ENCODE measurements around the gene FAF1. TPM values are rescaled to one million over a fixed set of nuclear protein-coding genes. Genes with fewer than 3 reads are reported as not detected.
"Not testable (repeated sequence)": the region's sequence is repeated elsewhere in the genome, so short reads cannot be mapped to it uniquely, and the experiment has no call there.

FAF1 gene
- total and polyA plus RNA-seq, 4 donors = 27.2 to 51.6 (median 37.1) TPM

DNA sequence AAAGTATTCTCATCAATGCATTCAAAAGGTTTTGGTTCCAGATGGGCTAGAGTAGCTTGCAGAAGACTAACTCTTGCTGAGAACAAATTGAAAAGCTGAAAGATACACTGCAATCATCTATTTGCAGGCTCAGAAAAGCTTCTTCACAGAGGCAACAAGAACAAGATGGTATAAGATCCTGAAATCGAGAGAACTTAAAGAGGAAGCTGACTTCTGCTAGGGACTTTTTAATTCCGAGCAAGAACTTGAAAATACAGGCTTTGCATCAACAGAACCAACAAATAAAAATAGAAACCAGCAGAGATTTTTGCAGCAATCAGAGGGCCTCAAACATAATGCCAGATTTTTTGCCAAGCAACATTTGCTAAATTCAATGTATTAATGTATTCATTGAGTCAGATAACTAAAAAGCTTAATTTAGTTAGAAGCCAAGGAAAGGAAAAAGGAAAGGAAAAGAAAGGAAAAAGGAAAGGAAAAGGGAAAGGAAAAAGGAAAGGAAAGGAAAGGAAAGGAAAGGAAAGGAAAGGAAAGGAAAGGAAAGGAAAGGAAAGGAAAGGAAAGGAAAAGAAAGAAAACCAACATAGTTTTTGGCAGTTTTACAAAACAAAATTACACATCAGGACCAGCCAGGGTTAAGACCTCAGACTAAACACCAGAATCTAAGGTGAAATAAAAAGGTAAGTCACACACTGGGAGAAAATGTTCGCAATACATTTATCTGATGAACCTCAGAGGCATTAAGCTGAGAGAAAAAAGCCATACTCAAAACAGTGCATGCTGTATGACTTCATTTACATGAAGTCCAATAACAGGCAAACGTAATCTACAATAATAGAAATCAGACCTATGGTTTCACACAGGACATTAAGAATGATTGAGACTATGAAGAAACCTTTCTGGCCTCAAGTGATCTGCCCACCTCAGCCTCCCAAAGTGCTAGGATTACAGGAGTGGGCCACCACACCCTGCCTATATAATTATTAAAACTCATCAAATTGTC, 42.6 kb downstream of the FAF1 start:
- TF ChIP-seq, protein P1, sequence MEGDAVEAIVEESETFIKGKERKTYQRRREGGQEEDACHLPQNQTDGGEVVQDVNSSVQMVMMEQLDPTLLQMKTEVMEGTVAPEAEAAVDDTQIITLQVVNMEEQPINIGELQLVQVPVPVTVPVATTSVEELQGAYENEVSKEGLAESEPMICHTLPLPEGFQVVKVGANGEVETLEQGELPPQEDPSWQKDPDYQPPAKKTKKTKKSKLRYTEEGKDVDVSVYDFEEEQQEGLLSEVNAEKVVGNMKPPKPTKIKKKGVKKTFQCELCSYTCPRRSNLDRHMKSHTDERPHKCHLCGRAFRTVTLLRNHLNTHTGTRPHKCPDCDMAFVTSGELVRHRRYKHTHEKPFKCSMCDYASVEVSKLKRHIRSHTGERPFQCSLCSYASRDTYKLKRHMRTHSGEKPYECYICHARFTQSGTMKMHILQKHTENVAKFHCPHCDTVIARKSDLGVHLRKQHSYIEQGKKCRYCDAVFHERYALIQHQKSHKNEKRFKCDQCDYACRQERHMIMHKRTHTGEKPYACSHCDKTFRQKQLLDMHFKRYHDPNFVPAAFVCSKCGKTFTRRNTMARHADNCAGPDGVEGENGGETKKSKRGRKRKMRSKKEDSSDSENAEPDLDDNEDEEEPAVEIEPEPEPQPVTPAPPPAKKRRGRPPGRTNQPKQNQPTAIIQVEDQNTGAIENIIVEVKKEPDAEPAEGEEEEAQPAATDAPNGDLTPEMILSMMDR (IDR thresholded peaks at IDR 0.05; ENCODE audit: control extremely low read depth, extremely low read depth) = no peak
- Histone ChIP-seq H3K4me1 (ENCODE audit: control insufficient read depth in 5 of 5, insufficient read depth in 5 of 5, low read length in 5 of 5) (peaks cover 0 to 13% (median 0%) of the 10 kb centered on the region in 5 donors), H3K27ac (ENCODE audit: low read depth in 1 of 2, low read length in 1 of 2) (no peak overlapping the region), H3K4me3 (no peak overlapping the region), H3K27me3 (ENCODE audit: control insufficient read depth in 3 of 3, insufficient read depth in 3 of 3, low read length in 2 of 3) (no peaks in the 10 kb centered on the region), H3K9ac (ENCODE audit: insufficient read depth in 1 of 2, low read length in 2 of 2) (no peak overlapping the region), H3K9me3 (ENCODE audit: control insufficient read depth in 4 of 4, insufficient read depth in 3 of 4, low read length in 3 of 4) (no peaks in the 10 kb centered on the region), H3K36me3 (ENCODE audit: control insufficient read depth in 4 of 4, insufficient read depth in 4 of 4, low read length in 4 of 4) (no peaks in the 10 kb centered on the region)
- ATAC-seq (ENCODE audit: insufficient read depth, low FRiP score) (no peak), DNase-seq (no peak)
- 76 to 87% methylated on average over 4 of the region's 4 CpGs for WGBS, 2 donors

GRCh38 chr1:50915621-50916020, 44.4 kb downstream of the FAF1 start:
- TF ChIP-seq, protein P1 (IDR thresholded peaks at IDR 0.05; ENCODE audit: control extremely low read depth, extremely low read depth) = no peak
- DNase-seq = no peak
- H3K9me3 ChIP-seq (ENCODE audit: control insufficient read depth in 4 of 4, insufficient read depth in 3 of 4, low read length in 3 of 4) = no peaks in the 10 kb centered on the region
- H3K36me3 ChIP-seq (ENCODE audit: control insufficient read depth in 4 of 4, insufficient read depth in 4 of 4, low read length in 4 of 4) = no peaks in the 10 kb centered on the region
- H3K9ac ChIP-seq (ENCODE audit: insufficient read depth in 1 of 2, low read length in 2 of 2) = no peak overlapping the region
- WGBS, 2 donors = 83 to 91% methylated on average over 2 of the region's 2 CpGs
- peaks cover 0 to 16% (median 0%) of the 10 kb centered on the region in 5 donors for H3K4me1 ChIP-seq (ENCODE audit: control insufficient read depth in 5 of 5, insufficient read depth in 5 of 5, low read length in 5 of 5)
- ATAC-seq (ENCODE audit: insufficient read depth, low FRiP score) = no peak
- H3K27ac ChIP-seq (ENCODE audit: low read depth in 1 of 2, low read length in 1 of 2) = no peak overlapping the region
- no peak overlapping the region for H3K4me3 ChIP-seq
- H3K27me3 ChIP-seq (ENCODE audit: control insufficient read depth in 3 of 3, insufficient read depth in 3 of 3, low read length in 2 of 3) = no peaks in the 10 kb centered on the region

- H3K27me3 ChIP-seq (ENCODE audit: control insufficient read depth in 3 of 3, insufficient read depth in 3 of 3, low read length in 2 of 3) = no peaks in the 10 kb centered on the region
- WGBS, 2 donors = 97% methylated on average over 1 of the region's 1 CpG
- no peak overlapping the region for H3K9ac ChIP-seq (ENCODE audit: insufficient read depth in 1 of 2, low read length in 2 of 2)
- ATAC-seq (ENCODE audit: insufficient read depth, low FRiP score) = no peak
- H3K27ac ChIP-seq (ENCODE audit: low read depth in 1 of 2, low read length in 1 of 2) = no peak overlapping the region
- TF ChIP-seq, protein P1 (IDR thresholded peaks at IDR 0.05; ENCODE audit: control extremely low read depth, extremely low read depth) = no peak
- no peak overlapping the region for H3K4me3 ChIP-seq
- peaks cover 0 to 3% (median 0%) of the 10 kb centered on the region in 4 donors for H3K9me3 ChIP-seq (ENCODE audit: control insufficient read depth in 4 of 4, insufficient read depth in 3 of 4, low read length in 3 of 4)
- H3K36me3 ChIP-seq (ENCODE audit: control insufficient read depth in 4 of 4, insufficient read depth in 4 of 4, low read length in 4 of 4) = no peaks in the 10 kb centered on the region
- peaks cover 0 to 16% (median 0%) of the 10 kb centered on the region in 5 donors for H3K4me1 ChIP-seq (ENCODE audit: control insufficient read depth in 5 of 5, insufficient read depth in 5 of 5, low read length in 5 of 5)
- no peak for DNase-seq
Observed at GRCh38 chr1:50913954-50914353, 46.1 kb downstream of the FAF1 start.

GRCh38 chr1:50910356-50910755, 49.7 kb downstream of the FAF1 start:
- not testable (repeated sequence) for H3K27ac ChIP-seq (ENCODE audit: low read depth in 1 of 2, low read length in 1 of 2); H3K36me3 ChIP-seq (ENCODE audit: control insufficient read depth in 4 of 4, insufficient read depth in 4 of 4, low read length in 4 of 4); DNase-seq; H3K4me1 ChIP-seq (ENCODE audit: control insufficient read depth in 5 of 5, insufficient read depth in 5 of 5, low read length in 5 of 5); H3K9ac ChIP-seq (ENCODE audit: insufficient read depth in 1 of 2, low read length in 2 of 2); H3K4me3 ChIP-seq; H3K27me3 ChIP-seq (ENCODE audit: control insufficient read depth in 3 of 3, insufficient read depth in 3 of 3, low read length in 2 of 3); ATAC-seq (ENCODE audit: insufficient read depth, low FRiP score); H3K9me3 ChIP-seq (ENCODE audit: control insufficient read depth in 4 of 4, insufficient read depth in 3 of 4, low read length in 3 of 4)
- 94% methylated on average over 12 of the region's 12 CpGs for WGBS, 2 donors

DNA sequence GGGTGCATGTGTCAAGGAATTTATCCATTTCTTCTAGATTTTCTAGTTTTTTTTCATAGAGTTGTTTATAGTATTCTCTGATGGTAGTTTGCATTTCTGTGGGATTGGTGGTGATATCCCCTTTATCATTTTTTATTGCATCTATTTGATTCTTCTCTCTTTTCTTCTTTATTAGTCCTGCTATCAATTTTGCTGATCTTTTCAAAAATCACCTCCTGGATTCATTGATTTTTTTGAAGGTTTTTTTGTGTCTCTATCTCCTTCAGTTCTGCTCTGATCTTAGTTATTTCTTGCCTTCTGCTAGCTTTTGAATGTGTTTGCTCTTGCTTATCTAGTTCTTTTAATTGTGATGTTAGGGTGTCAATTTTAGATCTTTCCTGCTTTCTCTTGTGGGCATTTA, 52.5 kb downstream of the FAF1 start:
- H3K9me3 ChIP-seq (ENCODE audit: control insufficient read depth in 4 of 4, insufficient read depth in 3 of 4, low read length in 3 of 4); H3K4me1 ChIP-seq (ENCODE audit: control insufficient read depth in 5 of 5, insufficient read depth in 5 of 5, low read length in 5 of 5); H3K9ac ChIP-seq (ENCODE audit: insufficient read depth in 1 of 2, low read length in 2 of 2); H3K36me3 ChIP-seq (ENCODE audit: control insufficient read depth in 4 of 4, insufficient read depth in 4 of 4, low read length in 4 of 4); H3K27me3 ChIP-seq (ENCODE audit: control insufficient read depth in 3 of 3, insufficient read depth in 3 of 3, low read length in 2 of 3); H3K27ac ChIP-seq (ENCODE audit: low read depth in 1 of 2, low read length in 1 of 2); DNase-seq; ATAC-seq (ENCODE audit: insufficient read depth, low FRiP score); H3K4me3 ChIP-seq: not testable (repeated sequence)

DNA sequence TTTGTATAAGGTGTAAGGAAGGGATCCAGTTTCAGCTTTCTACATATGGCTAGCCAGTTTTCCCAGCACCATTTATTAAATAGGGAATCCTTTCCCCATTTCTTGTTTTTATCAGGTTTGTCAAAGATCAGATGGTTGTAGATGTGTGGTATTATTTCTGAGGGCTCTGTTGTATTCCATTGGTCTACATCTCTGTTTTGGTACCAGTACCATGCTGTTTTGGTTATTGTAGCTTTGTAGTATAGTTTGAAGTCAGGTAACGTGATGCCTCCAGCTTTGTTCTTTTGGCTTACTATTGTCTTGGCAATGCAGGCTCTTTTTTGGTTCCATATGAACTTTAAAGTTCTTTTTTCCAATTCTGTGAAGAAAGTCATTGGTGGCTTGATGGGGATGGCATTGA, 54.0 kb downstream of the FAF1 start:
- not testable (repeated sequence) for H3K9me3 ChIP-seq (ENCODE audit: control insufficient read depth in 4 of 4, insufficient read depth in 3 of 4, low read length in 3 of 4); ATAC-seq (ENCODE audit: insufficient read depth, low FRiP score); DNase-seq; H3K27ac ChIP-seq (ENCODE audit: low read depth in 1 of 2, low read length in 1 of 2); H3K4me1 ChIP-seq (ENCODE audit: control insufficient read depth in 5 of 5, insufficient read depth in 5 of 5, low read length in 5 of 5); H3K36me3 ChIP-seq (ENCODE audit: control insufficient read depth in 4 of 4, insufficient read depth in 4 of 4, low read length in 4 of 4); H3K27me3 ChIP-seq (ENCODE audit: control insufficient read depth in 3 of 3, insufficient read depth in 3 of 3, low read length in 2 of 3); H3K9ac ChIP-seq (ENCODE audit: insufficient read depth in 1 of 2, low read length in 2 of 2); H3K4me3 ChIP-seq
- whole genome bisulfite sequencing, 2 donors = 97 to 98% methylated on average over 1 of the region's 1 CpG
